GM18511 (cell line): ENCODE results near the gene ZNF41.
"Not testable (repeated sequence)": the region's sequence is repeated elsewhere in the genome, so short reads cannot be mapped to it uniquely, and the experiment has no call there.

Experiments
- ATAC-seq: cut with Tn5 transposase; IDR thresholded peaks from one replicate; pipeline ENCODE4 v1.9.1; 2021; ENCODE audit warnings: mild to moderate bottlenecking, moderate library complexity; ENCODE audit not compliant: unreplicated experiment

ZNF41 gene

GRCh38 chrX:47482512-47483305 is at the start of gene ZNF41:
Gene ZNF41 (minus strand): TSS chrX:47483222. CDS start chrX:47467481, 15,741 bp downstream.
- ATAC-seq = peak; percentile 86

- ATAC-seq = no peak
These were observed 47.0 kb upstream of the ZNF41 start for GRCh38 chrX:47530049-47530448.

- no peak for ATAC-seq
These were observed 46.5 kb upstream of the ZNF41 start for GRCh38 chrX:47529548-47529947.

- peak; percentile 35 for ATAC-seq
These were observed 40.7 kb upstream of the ZNF41 start for GRCh38 chrX:47523713-47524166.

GRCh38 chrX:47523297-47523696 is 40.3 kb upstream of the ZNF41 start:
- peak; percentile 93 for ATAC-seq

- no peak for ATAC-seq
These were observed 35.1 kb upstream of the ZNF41 start for GRCh38 chrX:47518144-47518543.

GRCh38 chrX:47515941-47516665 is 33.1 kb upstream of the ZNF41 start:
- ATAC-seq = no peak

- no peak for ATAC-seq
These were observed 31.7 kb upstream of the ZNF41 start for GRCh38 chrX:47514533-47515235.

GRCh38 chrX:47513034-47513965 is 30.3 kb upstream of the ZNF41 start:
- ATAC-seq = peak; percentile 68

GRCh38 chrX:47512383-47512782 is 29.4 kb upstream of the ZNF41 start:
- ATAC-seq = not testable (repeated sequence)

- no peak for ATAC-seq
These were observed 24.3 kb upstream of the ZNF41 start for GRCh38 chrX:47507153-47507867.

GRCh38 chrX:47503151-47503550 is 20.1 kb upstream of the ZNF41 start:
- no peak for ATAC-seq

GRCh38 chrX:47502316-47503125 is 19.5 kb upstream of the ZNF41 start:
- no peak for ATAC-seq

- no peak for ATAC-seq
These were observed 18.4 kb upstream of the ZNF41 start for GRCh38 chrX:47501226-47502074.

- no peak for ATAC-seq
These were observed 17.5 kb upstream of the ZNF41 start for GRCh38 chrX:47500554-47500953.

GRCh38 chrX:47499293-47499692 is 16.3 kb upstream of the ZNF41 start:
- no peak for ATAC-seq

- no peak for ATAC-seq
These were observed 15.4 kb upstream of the ZNF41 start for GRCh38 chrX:47498411-47498810.

GRCh38 chrX:47497271-47497888 is 14.4 kb upstream of the ZNF41 start:
- ATAC-seq = no peak
